ENCODE measurements around the gene ARSB.

The ARSB gene

GRCh38 chr5:78801413-78801812 is 183.7 kb downstream of the ARSB start:
- DNase-seq: no peak

GRCh38 chr5:78799266-78800017 is 185.7 kb downstream of the ARSB start:
- no peak for DNase-seq

GRCh38 chr5:78798673-78799029 is 186.5 kb downstream of the ARSB start:
- DNase-seq: no peak

- no peak for DNase-seq
These were observed 187.0 kb downstream of the ARSB start for GRCh38 chr5:78797936-78798672.

- no peak for DNase-seq
These were observed 189.4 kb downstream of the ARSB start for GRCh38 chr5:78795757-78796156.

- DNase-seq: no peak
These were observed 190.4 kb downstream of the ARSB start for GRCh38 chr5:78794693-78795215.

- DNase-seq: no peak
These were observed 191.0 kb downstream of the ARSB start for GRCh38 chr5:78793907-78794662.

GRCh38 chr5:78792345-78793055 is 192.6 kb downstream of the ARSB start:
- peak in 2 of 4 experiments; percentile 12 to 23 for DNase-seq

GRCh38 chr5:78791501-78792100 is 193.5 kb downstream of the ARSB start:
- no peak for DNase-seq

- DNase-seq: peak; percentile 4 to 65 (median 36)
These were observed 197.3 kb downstream of the ARSB start for GRCh38 chr5:78787783-78788182.

- DNase-seq: no peak
These were observed 199.7 kb downstream of the ARSB start for GRCh38 chr5:78785454-78785853.

GRCh38 chr5:78783434-78784130 is 201.5 kb downstream of the ARSB start:
- DNase-seq: no peak

GRCh38 chr5:78782728-78783127 is 202.4 kb downstream of the ARSB start:
- no peak for DNase-seq

- DNase-seq: no peak
These were observed 203.4 kb downstream of the ARSB start for GRCh38 chr5:78781611-78782286.

GRCh38 chr5:78779771-78780616 is 205.1 kb downstream of the ARSB start:
- no peak for DNase-seq

- DNase-seq: no peak
These were observed 205.8 kb downstream of the ARSB start for GRCh38 chr5:78779262-78779661.

- DNase-seq: no peak
These were observed 206.6 kb downstream of the ARSB start for GRCh38 chr5:78778538-78778937.

- no peak for DNase-seq
These were observed 207.2 kb downstream of the ARSB start for GRCh38 chr5:78777901-78778300.

- DNase-seq: no peak
These were observed 208.5 kb downstream of the ARSB start for GRCh38 chr5:78776637-78777036.

GRCh38 chr5:78773655-78774054 is 211.5 kb downstream of the ARSB start:
- no peak for DNase-seq

Data from suppressor macrophage (primary cell).